NCI-H345 treated with DMSO at 0.1 percent for 48 hours (cell line): ENCODE results near the gene GALK2.
"Not testable (repeated sequence)": the region's sequence is repeated elsewhere in the genome, so short reads cannot be mapped to it uniquely, and the experiment has no call there.

Experiments used
- DNase-seq: peaks from one replicate; lab custom pipeline; 2025; ENCODE audit not compliant: unreplicated experiment; lab: John Stamatoyannopoulos, UW

GALK2 gene

DNA sequence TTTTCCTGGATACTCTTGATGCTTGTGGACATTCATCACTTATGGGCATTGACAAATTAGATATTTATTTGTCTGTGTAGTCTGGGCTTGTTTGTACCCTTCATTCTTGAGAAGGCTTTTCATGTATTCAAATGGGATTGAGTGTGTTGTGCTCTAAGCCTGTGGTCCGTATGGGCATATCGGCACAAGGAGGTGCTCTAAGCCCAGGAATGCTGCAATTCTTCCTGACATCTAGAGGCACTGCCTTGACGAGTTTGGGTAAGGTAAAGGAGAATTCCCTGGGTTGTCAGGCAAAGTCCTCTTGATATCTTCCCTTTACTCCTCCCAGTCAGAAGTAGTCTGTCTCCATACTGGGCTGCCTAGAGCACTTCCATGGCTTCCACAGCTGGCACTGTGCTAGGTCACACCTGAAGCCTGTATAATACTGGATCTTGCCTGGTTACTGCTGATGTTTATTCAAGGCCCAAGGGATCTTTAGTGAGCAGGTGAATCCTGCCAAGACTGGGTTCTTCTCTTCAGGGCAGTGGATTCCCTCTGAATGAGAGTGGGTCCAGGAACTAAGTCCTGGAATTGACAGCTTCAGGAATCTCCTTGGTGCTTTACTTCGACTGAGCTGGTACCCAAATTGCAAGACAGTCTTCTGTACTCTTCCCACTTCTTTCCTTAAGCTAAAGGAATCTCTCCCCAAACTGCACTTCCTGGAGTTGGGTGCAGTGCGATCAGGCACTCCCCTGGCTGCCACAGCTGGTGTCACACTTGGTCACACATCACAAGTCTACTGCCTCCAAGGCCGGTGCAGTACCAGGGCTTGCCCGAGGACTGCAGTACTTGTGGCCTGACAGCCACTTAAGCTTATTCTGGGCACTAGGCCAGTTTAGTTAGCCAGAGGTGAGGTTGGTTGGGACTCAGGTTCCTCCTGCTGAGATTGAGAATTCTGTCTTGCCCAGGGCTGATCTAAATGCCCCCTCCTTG is 46.0 kb downstream of the GALK2 start:
- peak; percentile 1 for DNase-seq

DNA sequence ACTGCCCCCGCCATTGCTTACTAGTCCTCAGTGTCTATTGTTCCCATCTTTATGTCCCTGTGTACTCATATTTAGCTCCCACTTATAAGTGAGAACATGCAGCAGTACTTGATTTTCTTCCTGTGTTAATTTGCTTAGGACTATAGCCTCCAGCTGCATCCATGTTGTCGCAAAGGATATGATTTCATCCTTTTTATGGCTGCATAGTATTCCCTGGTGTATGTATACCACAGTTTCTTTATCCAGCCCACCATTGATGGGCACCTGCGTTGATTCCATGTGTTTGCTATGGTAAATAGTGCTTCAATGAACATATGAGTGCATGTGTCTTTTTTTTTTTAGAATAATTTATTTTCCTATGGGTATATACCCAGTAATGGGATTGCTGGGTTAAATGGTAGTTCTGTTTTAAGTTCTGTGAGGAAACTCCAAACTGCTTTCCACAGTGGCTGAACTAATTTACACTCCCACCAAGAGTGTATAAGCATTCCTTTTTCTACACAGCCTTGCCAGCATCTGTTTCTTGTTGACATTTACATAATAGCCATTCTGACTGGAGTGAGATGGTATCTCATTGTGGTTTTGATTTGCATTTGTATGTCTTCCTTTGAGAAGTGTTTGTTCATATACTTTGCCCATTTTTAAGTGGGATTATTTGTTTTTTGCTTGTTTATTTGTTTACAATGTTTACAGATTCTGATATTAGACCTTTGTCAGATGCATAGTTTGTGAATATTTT is 53.7 kb downstream of the GALK2 start:
- no peak for DNase-seq

DNA sequence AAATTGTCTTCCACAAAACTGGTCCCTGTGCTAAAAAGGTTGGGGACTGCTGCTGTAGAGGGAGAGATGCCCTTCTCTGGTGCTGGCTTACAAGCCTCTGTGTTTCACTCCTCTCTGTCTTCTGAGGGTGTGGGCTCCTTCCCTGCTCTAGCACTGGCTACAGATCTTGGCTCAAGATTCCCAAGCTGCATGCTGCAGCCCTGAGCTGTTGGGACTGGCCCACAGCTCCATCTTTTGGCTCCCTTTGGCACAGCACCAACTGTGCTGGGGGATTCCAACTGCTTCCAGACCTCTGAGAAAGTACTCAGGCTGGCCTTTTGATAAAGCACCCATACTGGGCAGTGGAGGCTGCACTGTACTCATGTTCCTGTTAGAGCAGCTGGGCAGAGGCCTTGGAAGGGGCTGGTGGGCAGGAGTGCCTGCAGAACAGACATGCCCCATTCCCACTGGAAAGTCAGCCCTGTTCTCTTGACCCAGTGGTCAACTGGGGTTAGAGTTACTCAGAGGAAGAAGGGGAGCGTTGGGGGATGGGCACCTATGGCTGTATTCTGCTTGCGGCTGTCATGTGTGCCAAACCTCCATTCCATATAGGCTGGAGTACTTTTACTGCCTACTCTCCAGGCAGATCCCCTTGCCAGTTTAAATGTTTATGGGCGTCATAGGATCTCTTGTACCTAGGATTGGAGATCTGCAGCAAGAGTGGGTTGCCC is 55.7 kb downstream of the GALK2 start:
- no peak for DNase-seq

DNA sequence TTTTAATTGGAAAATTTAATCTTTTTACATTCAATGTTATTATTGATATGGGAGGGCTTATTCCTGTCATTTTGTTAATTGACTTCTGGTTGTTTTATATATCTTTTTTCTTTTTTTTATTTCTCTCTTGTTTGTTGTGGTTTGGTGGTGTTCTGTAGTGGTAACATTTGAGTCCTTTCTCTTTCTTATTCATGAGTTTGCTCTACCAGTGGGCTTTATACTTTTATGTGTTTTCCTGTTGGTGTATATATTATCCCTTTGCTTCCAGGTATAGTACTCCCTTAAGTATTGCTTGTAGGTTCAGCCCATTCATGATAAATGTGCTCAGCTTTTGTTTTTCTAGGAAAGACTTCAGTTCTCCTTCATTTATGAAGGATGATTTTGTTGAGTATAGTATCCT is 57.6 kb downstream of the GALK2 start:
- DNase-seq: no peak

DNA sequence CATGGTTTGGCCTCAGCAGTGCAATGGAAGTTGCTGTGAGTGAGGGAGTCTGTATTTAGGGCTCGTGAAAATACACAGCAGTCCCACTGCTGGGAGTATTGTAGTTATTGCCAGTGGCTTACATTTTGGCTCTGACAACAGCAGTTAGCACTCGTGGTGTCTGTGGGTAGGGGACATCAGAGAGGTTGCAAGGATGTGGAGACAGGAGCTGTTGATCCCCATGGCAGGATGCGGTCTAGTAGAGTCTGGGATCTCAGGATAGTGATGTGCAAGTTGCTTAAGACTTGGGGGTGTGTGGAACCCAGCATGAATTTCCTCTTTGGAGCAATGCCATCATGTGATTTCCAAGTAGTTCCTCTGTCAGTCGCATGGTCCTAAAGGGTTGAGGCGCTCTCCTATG is 59.9 kb downstream of the GALK2 start:
- DNase-seq: no peak

DNA sequence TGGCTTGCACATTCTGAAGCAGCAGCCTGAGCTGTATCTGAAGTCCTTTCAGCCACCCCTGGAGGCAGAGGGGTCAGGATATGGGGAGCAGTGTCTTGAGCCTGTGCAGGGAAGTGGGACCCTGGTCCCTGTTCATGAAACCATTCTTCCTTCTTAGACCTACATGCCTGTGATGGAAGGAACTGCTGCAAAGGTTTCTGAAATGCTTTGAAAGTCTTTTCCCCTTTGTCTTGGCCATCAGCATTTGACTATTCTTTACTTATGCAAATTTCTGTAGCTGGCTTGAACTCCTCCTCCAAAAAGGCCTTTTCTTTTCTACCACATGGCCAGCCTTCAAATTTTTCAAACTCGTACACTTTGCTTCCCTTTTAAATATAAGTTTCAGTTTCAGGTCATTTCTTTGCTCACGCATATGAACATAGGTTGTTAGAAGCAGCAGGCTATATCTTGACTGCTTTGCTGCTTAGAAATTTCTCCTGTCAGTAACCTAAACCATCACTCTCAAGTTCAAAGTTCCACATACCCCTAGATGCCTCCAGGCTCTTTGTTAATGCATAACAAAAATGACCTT is 62.3 kb downstream of the GALK2 start:
- DNase-seq: no peak

DNA sequence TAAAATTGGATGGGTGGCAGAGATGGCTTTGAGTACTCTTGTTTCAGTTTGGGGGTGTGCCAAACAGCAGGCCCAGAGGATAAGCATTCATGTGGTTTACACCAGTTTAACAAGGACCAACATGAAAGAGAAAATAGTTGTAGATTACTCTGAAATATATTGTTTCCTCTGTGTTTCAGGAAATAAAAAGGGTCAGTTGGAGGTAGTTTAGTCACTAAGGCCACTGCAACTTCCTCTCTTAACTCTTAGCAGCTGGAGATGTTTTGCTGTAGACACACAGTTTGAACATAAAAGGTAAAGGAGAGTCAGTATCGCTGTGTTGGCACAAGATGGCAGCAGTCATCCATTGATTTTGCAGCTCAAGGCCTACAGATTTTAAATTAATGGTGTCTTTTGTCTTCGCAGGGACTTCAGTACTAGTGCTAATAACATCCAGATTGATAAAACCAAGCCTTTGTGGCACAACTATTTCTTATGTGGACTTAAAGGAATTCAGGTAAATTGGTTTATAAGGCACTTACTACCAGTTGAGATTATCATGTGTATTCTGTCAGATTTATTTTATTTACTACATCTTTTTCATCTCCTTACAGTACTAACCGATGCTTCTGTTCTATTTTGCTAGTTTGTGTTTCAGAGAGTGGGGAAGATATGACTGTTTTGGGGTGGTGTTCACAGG is 65.5 kb downstream of the GALK2 start:
- DNase-seq: no peak

DNA sequence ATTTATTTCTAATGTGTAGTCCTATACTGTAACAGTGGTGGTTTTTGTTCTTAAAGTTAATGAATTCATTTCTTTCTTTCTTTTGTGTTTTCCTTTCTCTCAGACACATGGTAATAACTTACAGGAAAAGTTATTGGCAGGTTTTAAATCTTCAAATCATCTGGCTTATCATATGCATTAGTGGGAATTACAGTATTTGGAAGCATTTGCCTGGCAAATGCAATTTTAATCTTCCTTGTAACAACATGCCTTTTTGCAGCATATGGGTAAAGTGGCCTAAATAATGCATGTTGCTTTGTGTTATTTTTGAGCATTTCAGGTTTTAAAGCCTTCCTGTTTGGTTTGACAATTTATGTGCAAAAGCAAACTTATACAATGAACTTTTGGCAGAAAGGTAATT is 66.8 kb downstream of the GALK2 start:
- DNase-seq: no peak

DNA sequence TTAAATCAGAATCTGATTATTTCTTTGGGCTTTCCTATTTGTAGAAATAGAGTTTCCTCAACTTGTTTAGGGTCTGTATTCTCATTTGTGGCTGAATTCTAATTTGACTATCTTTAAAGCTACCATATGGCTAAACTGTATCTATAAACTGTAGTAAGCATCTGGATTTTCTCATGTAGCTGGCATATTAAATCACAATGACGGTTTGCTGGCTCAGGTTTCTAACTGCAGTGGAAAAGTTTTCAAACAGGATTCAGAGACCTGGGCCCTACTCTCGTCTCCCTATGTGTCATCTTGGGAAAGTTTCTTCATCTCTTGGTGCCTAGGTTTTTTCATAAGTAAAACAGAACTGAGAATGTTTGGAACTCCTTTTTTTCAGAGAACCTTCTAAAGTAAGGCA is 68.3 kb downstream of the GALK2 start:
- DNase-seq: no peak

DNA sequence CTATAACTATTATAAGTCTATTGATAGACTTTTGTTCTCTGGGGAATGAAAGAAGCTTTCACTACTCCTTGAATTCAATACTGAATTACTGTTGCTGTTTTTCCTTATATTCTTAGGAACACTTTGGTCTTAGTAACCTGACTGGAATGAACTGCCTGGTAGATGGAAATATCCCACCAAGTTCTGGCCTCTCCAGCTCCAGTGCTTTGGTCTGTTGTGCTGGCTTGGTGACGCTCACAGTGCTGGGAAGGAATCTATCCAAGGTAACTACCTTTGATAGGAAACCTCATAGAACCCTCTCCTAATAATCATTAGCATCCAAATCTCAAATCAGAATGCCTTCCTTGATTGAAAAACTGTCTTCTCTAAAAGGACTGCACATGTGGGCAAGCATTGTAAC is 69.1 kb downstream of the GALK2 start:
- no peak for DNase-seq

DNA sequence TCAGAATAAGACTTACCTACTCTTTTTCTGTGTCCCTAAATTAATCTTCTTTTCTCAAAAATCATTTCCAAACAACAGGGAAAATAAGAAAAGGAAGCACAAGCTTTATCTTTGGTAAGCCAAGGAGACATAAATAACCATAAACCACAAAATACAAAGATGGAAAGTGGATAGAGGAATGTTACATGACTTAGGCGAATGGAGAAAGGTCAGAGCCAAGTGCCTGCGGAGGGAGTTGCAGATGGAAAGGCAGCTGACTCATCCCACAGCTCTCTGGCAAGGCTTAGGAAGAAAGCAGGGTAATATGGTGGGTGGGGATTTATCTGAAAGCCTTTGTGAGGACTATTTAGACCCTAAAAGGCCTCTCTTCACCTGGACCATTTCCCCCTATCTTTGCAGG is 72.8 kb downstream of the GALK2 start:
- no peak for DNase-seq

DNA sequence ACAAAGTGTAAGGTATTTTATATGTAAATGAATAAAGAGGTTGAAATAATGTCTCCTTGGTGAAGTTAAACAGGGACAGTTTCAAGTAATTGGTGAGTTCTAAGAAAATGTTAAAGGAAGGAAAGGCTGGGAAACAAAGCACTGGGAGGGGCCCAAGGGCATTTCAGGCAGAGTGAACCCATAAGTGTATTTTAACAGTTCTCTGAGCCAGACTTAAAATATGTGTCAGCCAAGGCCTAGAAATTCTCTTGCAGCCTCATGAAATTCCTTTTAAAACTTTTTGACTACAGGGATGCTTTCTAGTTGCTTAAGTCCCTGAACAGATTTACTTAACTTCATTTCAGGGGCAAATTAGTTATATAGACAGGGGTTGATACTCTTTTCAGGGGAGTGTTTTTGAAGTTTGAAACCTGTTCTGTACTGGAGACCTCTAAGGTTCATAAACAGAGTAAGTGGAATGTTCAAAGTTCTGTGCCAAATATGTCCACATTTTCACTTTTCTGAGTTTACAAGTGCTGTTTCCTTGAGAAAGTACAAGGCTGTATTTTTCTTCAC is 77.6 kb downstream of the GALK2 start:
- no peak for DNase-seq

DNA sequence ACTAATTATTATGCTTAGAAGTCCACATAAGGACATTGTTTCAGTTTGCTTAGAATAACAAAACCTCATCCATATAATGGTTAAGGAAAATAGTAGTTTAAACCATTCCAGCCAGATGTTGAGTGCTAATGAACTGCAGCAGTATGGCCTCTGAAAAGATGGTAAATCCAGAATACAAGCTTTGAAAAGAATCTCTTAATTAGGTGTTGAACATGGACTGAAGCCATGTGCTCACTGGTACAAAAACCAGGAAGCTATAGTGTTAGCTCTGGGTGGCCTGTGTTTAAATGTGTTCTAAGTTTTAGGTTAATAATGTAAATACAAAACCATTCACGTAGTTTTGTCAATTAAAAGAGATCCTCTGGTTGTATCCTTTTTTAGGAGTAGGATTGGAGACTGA is 78.2 kb downstream of the GALK2 start:
- no peak for DNase-seq

DNA sequence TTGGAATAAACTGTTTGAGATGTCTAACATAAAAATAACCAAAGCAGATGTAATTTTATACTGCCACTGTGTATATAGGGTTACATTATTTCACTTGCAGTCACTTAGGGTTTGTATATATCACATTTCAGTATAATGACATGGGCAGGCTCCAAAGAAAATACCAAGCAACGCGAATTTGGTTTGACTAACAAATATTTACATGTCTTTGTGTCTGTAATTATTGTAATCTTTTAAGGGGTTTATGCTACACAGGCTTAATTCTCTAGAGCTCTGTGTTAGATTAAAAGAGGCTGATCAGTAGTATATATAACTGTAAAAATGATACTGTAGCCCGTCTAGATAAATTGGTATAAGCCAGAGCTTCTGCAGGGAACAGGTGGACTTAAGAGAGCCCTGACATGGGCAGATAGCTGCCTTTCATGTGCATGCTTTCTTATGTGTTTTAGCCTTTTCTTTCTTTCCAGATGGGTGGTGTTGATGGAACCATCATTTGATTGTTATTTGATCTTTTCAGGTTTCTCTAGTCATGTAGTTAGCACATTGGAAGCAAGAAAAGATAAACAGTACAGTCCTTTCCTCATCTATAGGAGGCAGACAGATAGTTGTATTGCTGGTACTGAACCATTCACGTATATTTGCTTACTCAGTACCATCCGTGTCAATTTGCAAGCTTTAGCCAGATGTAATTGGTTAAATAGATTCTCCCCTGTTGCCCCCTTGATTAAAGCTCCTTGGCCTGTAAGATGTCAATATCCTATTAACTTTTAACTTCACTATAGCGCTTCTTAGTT is 86.1 kb downstream of the GALK2 start:
- peak; percentile 25 for DNase-seq

DNA sequence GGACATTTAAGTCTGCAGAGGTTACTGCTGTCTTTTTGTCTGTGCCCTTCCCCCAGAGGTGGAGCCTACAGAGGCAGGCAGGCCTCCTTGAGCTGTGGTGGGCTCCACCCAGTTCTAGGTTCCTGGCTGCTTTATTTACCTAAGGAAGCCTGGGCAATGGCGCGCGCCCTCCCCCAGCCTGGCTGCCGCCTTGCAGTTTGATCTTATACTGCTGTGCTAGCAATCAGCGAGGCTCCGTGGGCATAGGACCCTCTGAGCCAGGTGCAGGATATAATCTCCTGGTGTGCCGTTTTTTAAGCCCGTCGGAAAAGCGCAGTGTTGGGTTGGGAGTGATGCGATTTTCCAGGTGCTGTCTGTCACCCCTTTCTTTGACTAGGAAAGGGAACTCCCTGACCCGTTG is 95.1 kb downstream of the GALK2 start:
- DNase-seq: not testable (repeated sequence)

DNA sequence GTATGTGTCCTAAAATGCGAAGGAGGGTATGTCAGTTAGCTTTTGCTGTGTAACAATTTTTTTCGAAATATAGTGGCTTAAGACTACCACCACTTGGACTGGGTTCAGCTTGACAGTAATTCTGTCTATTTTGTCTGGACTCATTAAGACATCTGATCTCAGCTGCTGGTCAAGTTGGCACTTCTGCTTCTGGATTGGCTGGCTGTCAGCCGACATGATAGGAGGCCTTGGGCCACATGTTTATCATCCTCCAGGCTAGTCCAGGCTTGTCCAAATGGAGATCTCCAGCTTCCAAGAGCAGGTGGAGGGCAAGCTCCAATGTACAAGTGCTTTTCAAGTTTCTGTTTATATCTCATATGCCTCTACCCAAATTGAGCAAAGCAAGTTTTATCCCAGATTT is 95.9 kb downstream of the GALK2 start:
- DNase-seq: no peak

DNA sequence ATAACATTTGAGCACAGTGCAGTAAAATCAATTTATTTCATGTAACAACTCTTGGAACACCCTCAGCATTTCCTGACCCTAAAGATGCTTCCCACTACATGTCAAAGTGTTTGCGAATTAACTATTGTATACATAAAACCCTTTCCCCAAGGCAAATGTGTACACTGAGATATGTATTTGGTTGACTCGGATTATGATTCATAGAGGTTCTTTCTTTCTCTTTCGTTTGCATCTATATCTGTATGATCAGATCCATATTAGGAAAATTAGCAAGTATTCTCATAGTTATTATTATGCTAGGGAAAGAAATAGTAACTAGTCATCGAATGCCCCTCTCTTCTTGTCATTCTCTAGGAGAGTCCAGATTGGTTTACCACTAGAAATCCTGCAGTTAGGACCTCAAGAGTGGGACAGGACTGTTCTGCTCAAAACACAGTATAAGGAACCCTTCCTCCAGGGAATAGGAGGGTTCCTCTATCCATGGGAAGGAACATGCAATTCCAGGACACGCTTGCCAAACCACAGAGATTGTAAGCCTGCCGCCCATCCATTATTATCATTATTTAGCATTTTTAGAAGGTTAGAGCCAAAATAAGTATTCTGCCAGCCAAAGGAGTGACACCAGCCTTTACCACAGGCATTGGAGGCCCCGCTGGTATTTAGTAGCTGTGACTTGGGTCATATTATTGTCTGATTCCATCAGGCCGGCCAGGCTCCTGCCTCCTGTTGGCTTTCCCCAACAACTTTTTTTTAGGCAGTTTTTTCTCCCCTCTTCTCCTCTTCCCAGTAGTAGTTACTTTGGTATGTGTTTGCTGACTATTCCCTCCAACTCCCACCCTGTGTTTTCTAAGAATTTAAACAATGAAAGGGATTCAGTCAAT is 100.7 kb downstream of the GALK2 start:
- DNase-seq: no peak

DNA sequence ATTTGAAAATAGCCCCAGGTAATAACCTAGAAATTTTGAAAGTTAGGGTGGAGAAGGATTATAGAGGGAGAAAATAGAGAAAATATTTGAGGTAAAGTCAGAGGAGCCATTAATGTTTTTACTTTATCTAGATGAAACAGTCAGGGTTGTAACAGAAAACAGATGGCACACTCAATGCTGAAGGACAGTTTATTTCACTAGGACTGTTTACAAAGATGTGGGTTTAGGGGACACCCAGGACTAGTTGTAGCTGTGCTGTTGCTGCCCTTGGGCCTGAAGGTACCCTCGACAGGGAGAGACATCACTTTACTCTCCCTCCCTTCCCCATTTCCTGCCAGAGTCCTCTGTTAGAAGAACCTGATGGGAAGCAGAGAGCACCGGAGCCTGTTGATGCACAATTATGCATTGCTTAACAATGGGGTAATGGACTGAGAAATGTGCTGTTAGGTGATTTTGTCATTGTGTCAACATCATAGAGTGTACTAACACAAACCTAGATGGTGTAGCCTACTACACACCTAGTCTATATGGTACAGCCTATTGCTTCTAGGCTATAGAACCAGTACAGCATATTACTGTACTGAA is 103.8 kb downstream of the GALK2 start:
- DNase-seq: no peak
